ENCODE data around the gene NPHS2.
"Not testable (repeated sequence)": the region's sequence is repeated elsewhere in the genome, so short reads cannot be mapped to it uniquely, and the experiment has no call there.

Gene NPHS2

GRCh38 chr1:179548666-179549367 is 26.9 kb downstream of the NPHS2 start:
- H3K4me1 ChIP-seq (ENCODE audit: control insufficient read depth, insufficient read depth, low read length, poor library complexity, severe bottlenecking) = no peaks in the 10 kb centered on the region
- H3K36me3 ChIP-seq (ENCODE audit: control insufficient read depth, insufficient read depth, low read length) = no peaks in the 10 kb centered on the region
- DNase-seq = no peak
- no peaks in the 10 kb centered on the region for H3K9me3 ChIP-seq (ENCODE audit: control insufficient read depth, low read length)
- H3K4me3 ChIP-seq (ENCODE audit: insufficient read depth, low read depth, low read length, poor library complexity, severe bottlenecking) = no peak overlapping the region
- H3K27me3 ChIP-seq (replicated peaks; ENCODE audit: control insufficient read depth, insufficient read depth, low read length, poor library complexity, severe bottlenecking) = no peaks in the 10 kb centered on the region
- H3K27ac ChIP-seq (ENCODE audit: insufficient read depth, low read length, poor library complexity, severe bottlenecking) = no peak overlapping the region

GRCh38 chr1:179547021-179547535 is 28.7 kb downstream of the NPHS2 start:
- H3K27ac ChIP-seq (ENCODE audit: insufficient read depth, low read length, poor library complexity, severe bottlenecking) = no peak overlapping the region
- no peak for DNase-seq
- H3K9me3 ChIP-seq (ENCODE audit: control insufficient read depth, low read length) = no peaks in the 10 kb centered on the region
- H3K27me3 ChIP-seq (replicated peaks; ENCODE audit: control insufficient read depth, insufficient read depth, low read length, poor library complexity, severe bottlenecking) = no peaks in the 10 kb centered on the region
- H3K4me3 ChIP-seq (ENCODE audit: insufficient read depth, low read depth, low read length, poor library complexity, severe bottlenecking) = no peak overlapping the region
- H3K4me1 ChIP-seq (ENCODE audit: control insufficient read depth, insufficient read depth, low read length, poor library complexity, severe bottlenecking) = no peaks in the 10 kb centered on the region
- H3K36me3 ChIP-seq (ENCODE audit: control insufficient read depth, insufficient read depth, low read length) = no peaks in the 10 kb centered on the region

DNA sequence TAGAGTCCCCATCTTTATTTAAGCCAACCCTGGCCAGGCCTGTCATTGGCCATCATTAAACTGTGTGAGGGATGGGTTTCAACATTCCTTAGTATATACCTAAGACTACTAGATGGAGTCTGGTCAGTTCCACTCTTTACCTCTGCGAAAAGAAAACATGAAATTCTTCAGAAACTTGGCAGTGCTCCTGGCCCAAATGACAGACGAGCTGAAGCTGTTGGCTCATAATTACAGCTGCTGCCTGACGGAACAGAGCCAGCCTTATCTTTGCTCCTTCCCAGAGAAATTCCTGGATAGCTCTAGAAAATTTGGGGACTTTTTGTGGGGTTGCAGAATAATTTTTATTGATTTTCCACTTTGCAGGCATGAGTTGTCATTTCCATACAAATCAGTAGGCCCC is 30.4 kb downstream of the NPHS2 start:
- no peaks in the 10 kb centered on the region for H3K4me1 ChIP-seq (ENCODE audit: control insufficient read depth, insufficient read depth, low read length, poor library complexity, severe bottlenecking)
- no peak overlapping the region for H3K27ac ChIP-seq (ENCODE audit: insufficient read depth, low read length, poor library complexity, severe bottlenecking)
- no peaks in the 10 kb centered on the region for H3K36me3 ChIP-seq (ENCODE audit: control insufficient read depth, insufficient read depth, low read length)
- no peak for DNase-seq
- H3K4me3 ChIP-seq (ENCODE audit: insufficient read depth, low read depth, low read length, poor library complexity, severe bottlenecking) = no peak overlapping the region
- no peaks in the 10 kb centered on the region for H3K9me3 ChIP-seq (ENCODE audit: control insufficient read depth, low read length)
- no peaks in the 10 kb centered on the region for H3K27me3 ChIP-seq (replicated peaks; ENCODE audit: control insufficient read depth, insufficient read depth, low read length, poor library complexity, severe bottlenecking)

- no peak overlapping the region for H3K4me3 ChIP-seq (ENCODE audit: insufficient read depth, low read depth, low read length, poor library complexity, severe bottlenecking)
- H3K36me3 ChIP-seq (ENCODE audit: control insufficient read depth, insufficient read depth, low read length) = no peaks in the 10 kb centered on the region
- no peak overlapping the region for H3K27ac ChIP-seq (ENCODE audit: insufficient read depth, low read length, poor library complexity, severe bottlenecking)
- no peak for DNase-seq
- H3K27me3 ChIP-seq (replicated peaks; ENCODE audit: control insufficient read depth, insufficient read depth, low read length, poor library complexity, severe bottlenecking) = no peaks in the 10 kb centered on the region
- no peaks in the 10 kb centered on the region for H3K9me3 ChIP-seq (ENCODE audit: control insufficient read depth, low read length)
- no peaks in the 10 kb centered on the region for H3K4me1 ChIP-seq (ENCODE audit: control insufficient read depth, insufficient read depth, low read length, poor library complexity, severe bottlenecking)
Observed at GRCh38 chr1:179541774-179542173, 34.0 kb downstream of the NPHS2 start.

DNA sequence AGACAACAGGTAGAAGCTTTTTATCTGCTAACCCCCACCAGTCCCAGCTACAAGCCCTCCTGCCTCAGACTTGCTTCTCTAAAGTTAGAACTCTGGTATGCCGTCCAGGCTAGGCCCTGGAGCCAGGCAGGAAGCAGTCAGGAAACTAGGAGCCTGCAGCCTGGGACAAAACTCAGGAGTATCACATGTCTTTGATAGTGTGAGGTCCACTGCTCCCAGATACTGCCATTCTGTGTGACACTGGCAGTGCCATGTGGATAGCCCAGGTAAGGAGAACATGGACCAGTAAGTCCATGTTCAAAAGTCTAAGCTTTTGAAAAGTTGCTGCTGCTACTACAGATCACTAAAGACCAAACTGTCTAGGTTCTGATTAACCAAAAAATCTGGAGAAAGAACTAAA is 45.4 kb downstream of the NPHS2 start:
- Histone ChIP-seq H3K36me3 (ENCODE audit: control insufficient read depth, insufficient read depth, low read length) (no peaks in the 10 kb centered on the region), H3K27me3 (replicated peaks; ENCODE audit: control insufficient read depth, insufficient read depth, low read length, poor library complexity, severe bottlenecking) (no peaks in the 10 kb centered on the region), H3K4me1 (ENCODE audit: control insufficient read depth, insufficient read depth, low read length, poor library complexity, severe bottlenecking) (no peaks in the 10 kb centered on the region), H3K27ac (ENCODE audit: insufficient read depth, low read length, poor library complexity, severe bottlenecking) (no peak overlapping the region), H3K4me3 (ENCODE audit: insufficient read depth, low read depth, low read length, poor library complexity, severe bottlenecking) (no peak overlapping the region), H3K9me3 (ENCODE audit: control insufficient read depth, low read length) (no peaks in the 10 kb centered on the region)
- no peak for DNase-seq

DNA sequence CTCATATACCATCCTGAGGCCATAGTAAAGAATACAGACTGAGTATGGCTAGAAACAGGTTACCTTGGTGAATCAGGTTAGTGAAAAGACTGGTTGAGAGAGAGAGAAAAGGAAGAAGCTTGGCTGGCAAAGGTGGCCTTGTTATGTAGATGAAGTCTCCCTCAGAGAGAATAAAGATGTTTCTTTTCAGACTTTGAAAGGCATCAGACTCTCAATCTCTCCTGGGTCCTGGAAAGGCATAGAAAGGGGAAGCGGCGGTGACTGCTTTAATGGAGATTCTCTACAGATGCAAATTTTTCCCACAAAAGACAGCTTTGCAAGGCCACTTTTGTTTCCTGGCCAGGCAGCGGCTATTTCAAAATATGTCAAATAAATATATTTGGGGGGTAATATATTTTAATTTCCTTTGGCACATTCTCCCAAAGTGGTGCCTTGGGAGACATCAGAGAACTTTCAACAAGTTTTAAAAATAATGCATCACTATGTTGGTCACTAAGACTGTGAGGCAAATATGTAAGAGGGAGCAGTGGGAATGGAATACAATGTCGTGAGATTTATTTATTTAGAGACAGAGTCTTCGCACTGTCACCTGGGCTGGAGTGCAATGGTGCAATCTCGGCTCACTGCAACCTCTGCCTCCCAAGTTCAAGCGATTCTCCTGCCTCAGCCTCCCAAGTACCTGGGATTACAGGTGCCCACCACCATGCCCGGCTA is 46.1 kb downstream of the NPHS2 start:
- H3K27ac ChIP-seq (ENCODE audit: insufficient read depth, low read length, poor library complexity, severe bottlenecking) = no peak overlapping the region
- no peaks in the 10 kb centered on the region for H3K9me3 ChIP-seq (ENCODE audit: control insufficient read depth, low read length)
- DNase-seq = no peak
- no peaks in the 10 kb centered on the region for H3K27me3 ChIP-seq (replicated peaks; ENCODE audit: control insufficient read depth, insufficient read depth, low read length, poor library complexity, severe bottlenecking)
- H3K4me1 ChIP-seq (ENCODE audit: control insufficient read depth, insufficient read depth, low read length, poor library complexity, severe bottlenecking) = no peaks in the 10 kb centered on the region
- no peaks in the 10 kb centered on the region for H3K36me3 ChIP-seq (ENCODE audit: control insufficient read depth, insufficient read depth, low read length)
- no peak overlapping the region for H3K4me3 ChIP-seq (ENCODE audit: insufficient read depth, low read depth, low read length, poor library complexity, severe bottlenecking)

- not testable (repeated sequence) for DNase-seq; H3K9me3 ChIP-seq (ENCODE audit: control insufficient read depth, low read length); H3K4me1 ChIP-seq (ENCODE audit: control insufficient read depth, insufficient read depth, low read length, poor library complexity, severe bottlenecking); H3K36me3 ChIP-seq (ENCODE audit: control insufficient read depth, insufficient read depth, low read length); H3K27ac ChIP-seq (ENCODE audit: insufficient read depth, low read length, poor library complexity, severe bottlenecking); H3K27me3 ChIP-seq (replicated peaks; ENCODE audit: control insufficient read depth, insufficient read depth, low read length, poor library complexity, severe bottlenecking); H3K4me3 ChIP-seq (ENCODE audit: insufficient read depth, low read depth, low read length, poor library complexity, severe bottlenecking)
Observed at GRCh38 chr1:179518544-179518943, 57.2 kb downstream of the NPHS2 start.

DNA sequence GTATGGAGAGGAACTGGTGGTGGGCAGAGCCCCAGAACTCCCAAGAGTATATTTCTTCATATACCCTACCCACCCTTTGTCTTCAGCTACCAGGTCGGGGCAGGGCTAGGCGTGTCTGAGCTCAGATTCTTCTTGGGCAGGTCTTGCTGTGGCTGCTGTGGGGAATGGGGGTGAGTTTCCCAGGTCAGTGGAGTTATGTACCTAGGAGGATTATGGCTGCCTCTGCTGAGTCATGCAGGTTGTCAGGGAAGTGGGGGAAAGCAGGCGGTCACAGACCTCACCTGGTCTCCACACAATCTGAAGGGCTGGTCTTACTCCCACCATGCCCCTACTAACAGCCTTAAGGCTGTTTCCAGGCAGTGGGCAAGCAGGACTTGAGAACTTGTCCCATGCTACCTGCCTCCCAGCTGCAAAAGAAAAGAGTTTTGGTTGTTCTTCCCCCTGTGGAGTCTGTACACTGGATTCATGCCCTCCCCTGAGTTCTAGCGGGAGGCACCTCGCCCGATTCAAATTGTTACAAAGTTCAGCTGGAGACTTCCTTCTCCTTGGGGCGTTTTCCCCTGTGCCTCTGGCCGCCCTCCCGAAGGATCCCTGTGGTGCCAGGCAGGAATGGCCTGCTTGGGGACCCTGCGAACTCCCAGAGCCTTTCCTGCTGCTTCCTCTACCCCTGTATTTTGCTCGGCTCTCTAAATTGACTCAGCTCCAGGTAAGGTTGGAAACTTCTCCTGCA is 58.6 kb downstream of the NPHS2 start:
- no peak for DNase-seq
- no peaks in the 10 kb centered on the region for H3K4me1 ChIP-seq (ENCODE audit: control insufficient read depth, insufficient read depth, low read length, poor library complexity, severe bottlenecking)
- H3K36me3 ChIP-seq (ENCODE audit: control insufficient read depth, insufficient read depth, low read length) = no peaks in the 10 kb centered on the region
- no peaks in the 10 kb centered on the region for H3K27me3 ChIP-seq (replicated peaks; ENCODE audit: control insufficient read depth, insufficient read depth, low read length, poor library complexity, severe bottlenecking)
- no peak overlapping the region for H3K27ac ChIP-seq (ENCODE audit: insufficient read depth, low read length, poor library complexity, severe bottlenecking)
- no peak overlapping the region for H3K4me3 ChIP-seq (ENCODE audit: insufficient read depth, low read depth, low read length, poor library complexity, severe bottlenecking)
- H3K9me3 ChIP-seq (ENCODE audit: control insufficient read depth, low read length) = no peaks in the 10 kb centered on the region

DNA sequence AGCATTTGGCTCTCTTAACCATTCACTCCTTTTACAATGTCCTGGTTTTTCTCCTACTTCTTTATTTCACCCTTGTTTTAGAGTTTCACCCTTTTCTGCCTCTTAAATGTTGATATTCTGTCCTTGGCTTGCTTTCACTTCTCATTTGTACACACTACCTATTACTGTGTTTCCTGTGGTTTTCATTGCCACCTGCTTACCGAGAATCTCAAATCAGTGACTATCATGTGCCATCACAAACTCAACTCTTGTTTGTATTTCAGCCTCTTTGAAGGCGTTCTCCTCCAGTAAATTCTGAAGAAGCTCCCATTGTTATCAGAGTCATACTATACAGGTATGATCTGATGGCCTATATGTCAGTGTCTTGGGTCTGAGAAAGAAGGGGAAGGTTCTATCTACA is 65.7 kb downstream of the NPHS2 start:
- Histone ChIP-seq H3K27ac (ENCODE audit: insufficient read depth, low read length, poor library complexity, severe bottlenecking) (no peak overlapping the region), H3K9me3 (ENCODE audit: control insufficient read depth, low read length) (no peaks in the 10 kb centered on the region), H3K4me1 (ENCODE audit: control insufficient read depth, insufficient read depth, low read length, poor library complexity, severe bottlenecking) (no peaks in the 10 kb centered on the region), H3K4me3 (ENCODE audit: insufficient read depth, low read depth, low read length, poor library complexity, severe bottlenecking) (no peak overlapping the region), H3K27me3 (replicated peaks; ENCODE audit: control insufficient read depth, insufficient read depth, low read length, poor library complexity, severe bottlenecking) (no peaks in the 10 kb centered on the region), H3K36me3 (ENCODE audit: control insufficient read depth, insufficient read depth, low read length) (no peaks in the 10 kb centered on the region)
- DNase-seq = no peak

GRCh38 chr1:179509384-179509783 is 66.4 kb downstream of the NPHS2 start:
- Histone ChIP-seq H3K27me3 (replicated peaks; ENCODE audit: control insufficient read depth, insufficient read depth, low read length, poor library complexity, severe bottlenecking) (no peaks in the 10 kb centered on the region), H3K27ac (ENCODE audit: insufficient read depth, low read length, poor library complexity, severe bottlenecking) (no peak overlapping the region), H3K9me3 (ENCODE audit: control insufficient read depth, low read length) (no peaks in the 10 kb centered on the region), H3K4me3 (ENCODE audit: insufficient read depth, low read depth, low read length, poor library complexity, severe bottlenecking) (no peak overlapping the region), H3K36me3 (ENCODE audit: control insufficient read depth, insufficient read depth, low read length) (no peaks in the 10 kb centered on the region), H3K4me1 (ENCODE audit: control insufficient read depth, insufficient read depth, low read length, poor library complexity, severe bottlenecking) (no peaks in the 10 kb centered on the region)
- no peak for DNase-seq

Measured in effector memory CD4-positive, alpha-beta T cell (primary cell).